HUES64 (cell line): ENCODE data around the gene RETREG1.

Experiments
- H3K27ac ChIP-seq: 2 replicates; pipeline ENCODE4 v1.7.0; 2013; ENCODE audit warnings: low read depth, low read length, inconsistent platforms
- H3K27me3 ChIP-seq: 2 replicates; pipeline ENCODE4 v1.6.1; 2013; ENCODE audit warnings: mild to moderate bottlenecking, low read length; ENCODE audit not compliant: insufficient read depth
- H3K36me3 ChIP-seq: 2 replicates; pipeline ENCODE4 v1.6.1; 2013; ENCODE audit warnings: mild to moderate bottlenecking, low read length; ENCODE audit not compliant: insufficient read depth
- H3K4me1 ChIP-seq: 2 replicates; pipeline ENCODE4 v1.6.1; 2013; ENCODE audit warnings: mild to moderate bottlenecking, low read length, moderate library complexity; ENCODE audit not compliant: insufficient read depth
- H3K4me3 ChIP-seq: 2 replicates; pipeline ENCODE4 v1.5.1; 2013; ENCODE audit warnings: mild to moderate bottlenecking, low read length, moderate library complexity
- H3K9ac ChIP-seq: 2 replicates; pipeline ENCODE4 v1.6.1; 2013; ENCODE audit warnings: mild to moderate bottlenecking, low read depth, low read length
- H3K9me3 ChIP-seq: 2 replicates; pipeline ENCODE4 v1.6.1; 2013; ENCODE audit warnings: low read depth, low read length; ENCODE audit not compliant: insufficient read depth
- WGBS: fragments of 150-250, 120-280 bp; methylation state at CpG from one replicate; pipeline ENCODE4 v1.1.7; 2013; ENCODE audit warnings: missing lambda C conversion rate; 5-methylcytosine and 5-hydroxymethylcytosine counted together

The RETREG1 gene

GRCh38 chr5:16579142-16579847, 37.5 kb downstream of the RETREG1 start:
- H3K9me3 ChIP-seq: no peaks in the 10 kb centered on the region
- H3K4me3 ChIP-seq: no peak overlapping the region
- H3K36me3 ChIP-seq: no peaks in the 10 kb centered on the region
- H3K27me3 ChIP-seq: no peaks in the 10 kb centered on the region
- H3K9ac ChIP-seq: no peak overlapping the region
- H3K4me1 ChIP-seq: peaks cover 29% of the 10 kb centered on the region
- H3K27ac ChIP-seq: no peak overlapping the region
- WGBS: 91% methylated on average over 5 of the region's 6 CpGs

GRCh38 chr5:16578474-16578883, 38.3 kb downstream of the RETREG1 start:
- no peaks in the 10 kb centered on the region for H3K36me3 ChIP-seq
- peaks cover 33% of the 10 kb centered on the region for H3K4me1 ChIP-seq
- H3K4me3 ChIP-seq: no peak overlapping the region
- no peak overlapping the region for H3K27ac ChIP-seq
- H3K9me3 ChIP-seq: no peaks in the 10 kb centered on the region
- no peak overlapping the region for H3K9ac ChIP-seq
- 91% methylated on average over 4 of the region's 4 CpGs for WGBS
- no peaks in the 10 kb centered on the region for H3K27me3 ChIP-seq

GRCh38 chr5:16577677-16578076, 39.1 kb downstream of the RETREG1 start:
- Histone ChIP-seq H3K36me3 (no peaks in the 10 kb centered on the region), H3K27me3 (no peaks in the 10 kb centered on the region), H3K27ac (no peak overlapping the region), H3K9me3 (no peaks in the 10 kb centered on the region), H3K4me3 (no peak overlapping the region), H3K4me1 (peaks cover 33% of the 10 kb centered on the region), H3K9ac (no peak overlapping the region)
- WGBS: 91% methylated on average over 11 of the region's 11 CpGs

GRCh38 chr5:16574789-16575721, 41.7 kb downstream of the RETREG1 start:
- WGBS: 33% methylated on average over 12 of the region's 12 CpGs
- peaks cover 33% of the 10 kb centered on the region for H3K4me1 ChIP-seq
- no peak overlapping the region for H3K4me3 ChIP-seq
- peak overlapping the region; percentile 76 for H3K27ac ChIP-seq
- H3K27me3 ChIP-seq: no peaks in the 10 kb centered on the region
- H3K36me3 ChIP-seq: no peaks in the 10 kb centered on the region
- no peaks in the 10 kb centered on the region for H3K9me3 ChIP-seq
- H3K9ac ChIP-seq: peak overlapping the region; percentile 5; the same call in 1 of the 2 replicates

GRCh38 chr5:16573401-16573800, 43.4 kb downstream of the RETREG1 start:
- peaks cover 26% of the 10 kb centered on the region for H3K4me1 ChIP-seq
- no peaks in the 10 kb centered on the region for H3K9me3 ChIP-seq
- WGBS: 93% methylated on average over 2 of the region's 2 CpGs
- no peak overlapping the region for H3K4me3 ChIP-seq
- H3K27ac ChIP-seq: no peak overlapping the region
- H3K9ac ChIP-seq: no peak overlapping the region
- H3K27me3 ChIP-seq: no peaks in the 10 kb centered on the region
- no peaks in the 10 kb centered on the region for H3K36me3 ChIP-seq

- 94% methylated on average over 19 of the region's 19 CpGs for WGBS
- no peaks in the 10 kb centered on the region for H3K27me3 ChIP-seq
- H3K27ac ChIP-seq: no peak overlapping the region
Observed at GRCh38 chr5:16572289-16573015, 44.3 kb downstream of the RETREG1 start.

GRCh38 chr5:16571016-16571415, 45.8 kb downstream of the RETREG1 start:
- Histone ChIP-seq H3K4me1 (peaks cover 20% of the 10 kb centered on the region), H3K4me3 (no peak overlapping the region), H3K27me3 (no peaks in the 10 kb centered on the region), H3K9ac (no peak overlapping the region), H3K9me3 (no peaks in the 10 kb centered on the region), H3K27ac (no peak overlapping the region), H3K36me3 (no peaks in the 10 kb centered on the region)
- 76% methylated on average over 3 of the region's 4 CpGs for WGBS

More at GRCh38 chr5:16572289-16573015, 44.3 kb downstream of the RETREG1 start:
- no peaks in the 10 kb centered on the region for H3K9me3 ChIP-seq
- H3K36me3 ChIP-seq: no peaks in the 10 kb centered on the region
- H3K4me3 ChIP-seq: no peak overlapping the region
- peaks cover 23% of the 10 kb centered on the region for H3K4me1 ChIP-seq
- H3K9ac ChIP-seq: no peak overlapping the region

- no peak overlapping the region for H3K4me3 ChIP-seq
- no peak overlapping the region for H3K9ac ChIP-seq
- no peaks in the 10 kb centered on the region for H3K27me3 ChIP-seq
- H3K36me3 ChIP-seq: no peaks in the 10 kb centered on the region
- no peak overlapping the region for H3K27ac ChIP-seq
- no peaks in the 10 kb centered on the region for H3K9me3 ChIP-seq
- WGBS: 81% methylated on average over 3 of the region's 3 CpGs
- H3K4me1 ChIP-seq: peaks cover 13% of the 10 kb centered on the region
Observed at GRCh38 chr5:16570121-16570815, 46.5 kb downstream of the RETREG1 start.

GRCh38 chr5:16568875-16569580, 47.8 kb downstream of the RETREG1 start:
- H3K27ac ChIP-seq: no peak overlapping the region
- peaks cover 1% of the 10 kb centered on the region; the same call in 1 of the 2 replicates for H3K4me1 ChIP-seq
- H3K27me3 ChIP-seq: no peaks in the 10 kb centered on the region
- no peak overlapping the region for H3K9ac ChIP-seq
- H3K4me3 ChIP-seq: no peak overlapping the region
- WGBS: 94% methylated on average over 16 of the region's 16 CpGs
- no peaks in the 10 kb centered on the region for H3K9me3 ChIP-seq
- no peaks in the 10 kb centered on the region for H3K36me3 ChIP-seq

- Histone ChIP-seq H3K36me3 (no peaks in the 10 kb centered on the region), H3K9me3 (no peaks in the 10 kb centered on the region), H3K4me1 (no peaks in the 10 kb centered on the region), H3K9ac (no peak overlapping the region), H3K27me3 (no peaks in the 10 kb centered on the region), H3K27ac (no peak overlapping the region), H3K4me3 (no peak overlapping the region)
- 94% methylated on average over 3 of the region's 3 CpGs for WGBS
Observed at GRCh38 chr5:16567365-16567764, 49.4 kb downstream of the RETREG1 start.
